HT1080 (cell line): ENCODE results near the gene CEP164. TPM values are rescaled to one million over a fixed set of nuclear protein-coding genes. Genes with fewer than 3 reads are reported as not detected.

ENCODE experiments used
- DNase-seq: peaks from one replicate; pipeline ENCODE4 v3.0.0-alpha.2; 2015; ENCODE audit warnings: low read depth
- total RNA-seq: library from RNA; depleted of rRNA; stranded (reverse); fragments of >200 nt; shearing (Covaris generic); gene quantifications from 2 replicates; pipeline ENCODE4 v1.2.3, GENCODE V29; 2014

The CEP164 gene
- total RNA-seq, 1 experiment from 2014 or later = 41.4 TPM

GRCh38 chr11:117418737-117419481 lies 91.3 kb downstream of the CEP164 start:
- no peak for DNase-seq

GRCh38 chr11:117419482-117420142 lies 92.0 kb downstream of the CEP164 start:
- DNase-seq = no peak

GRCh38 chr11:117420143-117420485 lies 92.5 kb downstream of the CEP164 start:
- no peak for DNase-seq

- no peak for DNase-seq
Measured at GRCh38 chr11:117420598-117420997, 92.9 kb downstream of the CEP164 start.

GRCh38 chr11:117421041-117421440 lies 93.4 kb downstream of the CEP164 start:
- DNase-seq = peak; percentile 31

- DNase-seq = no peak
Measured at GRCh38 chr11:117421476-117421875, 93.8 kb downstream of the CEP164 start.

- no peak for DNase-seq
Measured at GRCh38 chr11:117423046-117423575, 95.5 kb downstream of the CEP164 start.

- no peak for DNase-seq
Measured at GRCh38 chr11:117424781-117425180, 97.1 kb downstream of the CEP164 start.

GRCh38 chr11:117425679-117426296 lies 98.1 kb downstream of the CEP164 start:
- no peak for DNase-seq

- peak; percentile 38 for DNase-seq
Measured at GRCh38 chr11:117426297-117426685, 98.6 kb downstream of the CEP164 start.

GRCh38 chr11:117426941-117427340 lies 99.3 kb downstream of the CEP164 start:
- no peak for DNase-seq

- no peak for DNase-seq
Measured at GRCh38 chr11:117427356-117427874, 99.8 kb downstream of the CEP164 start.

GRCh38 chr11:117428186-117428855 lies 100.7 kb downstream of the CEP164 start:
- no peak for DNase-seq

- no peak for DNase-seq
Measured at GRCh38 chr11:117428856-117429229, 101.2 kb downstream of the CEP164 start.

- no peak for DNase-seq
Measured at GRCh38 chr11:117430293-117430955, 102.8 kb downstream of the CEP164 start.

GRCh38 chr11:117431436-117431835 lies 103.8 kb downstream of the CEP164 start:
- DNase-seq = no peak

GRCh38 chr11:117433717-117434116 lies 106.1 kb downstream of the CEP164 start:
- DNase-seq = no peak

- no peak for DNase-seq
Measured at GRCh38 chr11:117434481-117434880, 106.8 kb downstream of the CEP164 start.

GRCh38 chr11:117435326-117435725 lies 107.7 kb downstream of the CEP164 start:
- no peak for DNase-seq

- DNase-seq = no peak
Measured at GRCh38 chr11:117437041-117437790, 109.6 kb downstream of the CEP164 start.
